ENCODE results near the gene NAV1.

DNA sequence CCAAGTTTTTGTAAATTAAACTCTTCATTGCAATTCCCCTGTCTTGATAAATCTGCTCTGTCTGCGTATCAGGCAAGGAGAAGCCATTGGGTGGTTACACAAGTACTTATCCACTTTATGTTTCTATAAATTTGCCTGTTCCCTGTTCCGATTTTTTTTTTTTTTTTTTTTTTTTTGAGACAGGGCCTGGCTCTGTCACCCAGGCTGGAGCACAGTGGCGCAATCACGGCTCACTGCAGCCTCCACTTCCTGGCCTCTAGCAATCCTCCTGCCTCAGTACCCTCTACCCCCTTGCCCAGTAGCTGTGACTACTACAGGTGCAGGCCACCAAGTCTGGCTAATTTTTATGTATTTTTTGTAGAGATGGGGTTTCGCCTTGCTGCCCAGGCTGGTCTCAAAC, 20.9 kb upstream of the NAV1 start:
- TF ChIP-seq, protein P1, sequence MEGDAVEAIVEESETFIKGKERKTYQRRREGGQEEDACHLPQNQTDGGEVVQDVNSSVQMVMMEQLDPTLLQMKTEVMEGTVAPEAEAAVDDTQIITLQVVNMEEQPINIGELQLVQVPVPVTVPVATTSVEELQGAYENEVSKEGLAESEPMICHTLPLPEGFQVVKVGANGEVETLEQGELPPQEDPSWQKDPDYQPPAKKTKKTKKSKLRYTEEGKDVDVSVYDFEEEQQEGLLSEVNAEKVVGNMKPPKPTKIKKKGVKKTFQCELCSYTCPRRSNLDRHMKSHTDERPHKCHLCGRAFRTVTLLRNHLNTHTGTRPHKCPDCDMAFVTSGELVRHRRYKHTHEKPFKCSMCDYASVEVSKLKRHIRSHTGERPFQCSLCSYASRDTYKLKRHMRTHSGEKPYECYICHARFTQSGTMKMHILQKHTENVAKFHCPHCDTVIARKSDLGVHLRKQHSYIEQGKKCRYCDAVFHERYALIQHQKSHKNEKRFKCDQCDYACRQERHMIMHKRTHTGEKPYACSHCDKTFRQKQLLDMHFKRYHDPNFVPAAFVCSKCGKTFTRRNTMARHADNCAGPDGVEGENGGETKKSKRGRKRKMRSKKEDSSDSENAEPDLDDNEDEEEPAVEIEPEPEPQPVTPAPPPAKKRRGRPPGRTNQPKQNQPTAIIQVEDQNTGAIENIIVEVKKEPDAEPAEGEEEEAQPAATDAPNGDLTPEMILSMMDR (IDR thresholded peaks at IDR 0.05; ENCODE audit: low read length), result no peak
- TF ChIP-seq EZH2 (optimal IDR thresholded peaks at IDR 0.05; ENCODE audit: low read depth, low read length) (no peak), EZH2phosphoT487 (IDR thresholded peaks at IDR 0.05; ENCODE audit: low read length) (no peak)
